Liver (tissue), 9 donors: ENCODE results near the gene LRCH3. TPM values are rescaled to one million over a fixed set of nuclear protein-coding genes. Genes with fewer than 3 reads are reported as not detected.

Experiments used
- DNase-seq: peaks from one replicate; pipeline ENCODE4 v3.0.0-alpha.2; 2017; ENCODE audit warnings: low spot score
- H3K27ac ChIP-seq, 2 donors: one replicate each; pipeline ENCODE4 v1.7.0; 2013; ENCODE audit warnings: inconsistent platforms in 2 of 2, low read length in 2 of 2, control low read depth in 1 of 2, low read depth in 1 of 2, mild to moderate bottlenecking in 1 of 2
- H3K27me3 ChIP-seq, 4 donors: one replicate each; pipeline versions ENCODE4 v1.6.1 to v1.7.0; 2013; ENCODE audit warnings: low read length in 3 of 4, inconsistent platforms in 1 of 4, mild to moderate bottlenecking in 1 of 4, moderate library complexity in 1 of 4; ENCODE audit not compliant: control insufficient read depth in 4 of 4, insufficient read depth in 4 of 4
- H3K36me3 ChIP-seq, 4 donors: one replicate each; pipeline versions ENCODE4 v1.6.1 to v1.7.0; 2013; ENCODE audit warnings: low read length in 3 of 4, mild to moderate bottlenecking in 3 of 4, low read depth in 1 of 4, moderate library complexity in 1 of 4; ENCODE audit not compliant: control insufficient read depth in 4 of 4, insufficient read depth in 3 of 4
- H3K4me1 ChIP-seq, 4 donors: one replicate each; pipeline versions ENCODE4 v1.6.1 to v1.7.0; 2013; ENCODE audit warnings: low read length in 3 of 4, mild to moderate bottlenecking in 3 of 4, moderate library complexity in 1 of 4; ENCODE audit not compliant: control insufficient read depth in 4 of 4, insufficient read depth in 4 of 4
- H3K4me3 ChIP-seq, 3 donors: one replicate each; pipeline versions ENCODE4 v1.6.1 to v1.7.0; 2013; ENCODE audit warnings: low read length in 3 of 3, control low read depth in 1 of 3, low read depth in 1 of 3, mild to moderate bottlenecking in 1 of 3
- H3K9ac ChIP-seq, 2 donors: one replicate each; pipeline ENCODE4 v1.7.0; 2013; ENCODE audit warnings: low read length in 2 of 2, mild to moderate bottlenecking in 2 of 2, moderate library complexity in 2 of 2, control low read depth in 1 of 2, low read depth in 1 of 2
- H3K9me3 ChIP-seq, 4 donors: one replicate each; pipeline versions ENCODE4 v1.6.1 to v1.7.0; 2013; ENCODE audit warnings: low read length in 3 of 4; ENCODE audit not compliant: control insufficient read depth in 4 of 4
- CTCF ChIP-seq: fragments of 150-350 bp; IDR thresholded peaks from 2 replicates; pipeline ENCODE4 v1.5.1; 2017; ENCODE audit warnings: improper control_type of control experiment, low read depth, low read length; ENCODE audit not compliant: missing input control
- EGR1 ChIP-seq, 2 donors: IDR thresholded peaks; 2 replicates each; pipeline ENCODE4 v1.6.1; 2016 to 2018; ENCODE audit warnings: antibody characterized with exemption in 2 of 2, low read depth in 2 of 2
- FOXA1 ChIP-seq: IDR thresholded peaks from 2 replicates; pipeline ENCODE4 v1.6.1; 2016; ENCODE audit warnings: antibody characterized with exemption
- FOXA2 ChIP-seq: IDR thresholded peaks from 2 replicates; pipeline ENCODE4 v1.6.1; 2016; ENCODE audit warnings: antibody characterized with exemption
- GABPA ChIP-seq, 2 donors: IDR thresholded peaks in 1 of 2; conservative IDR thresholded peaks in 1 of 2; 2 replicates each; pipeline ENCODE4 v1.6.1; 2016; ENCODE audit warnings: antibody characterized with exemption in 2 of 2, mild to moderate bottlenecking in 1 of 2, moderate library complexity in 1 of 2
- HNF4A ChIP-seq, 2 donors: conservative IDR thresholded peaks; 2 replicates each; pipeline ENCODE4 v1.6.1; 2016; ENCODE audit warnings: antibody characterized with exemption in 2 of 2, mild to moderate bottlenecking in 2 of 2
- HNF4G ChIP-seq: IDR thresholded peaks from 2 replicates; pipeline ENCODE4 v1.6.1; 2016; ENCODE audit warnings: antibody characterized with exemption
- JUND ChIP-seq, 2 donors: IDR thresholded peaks; 2 replicates each; pipeline ENCODE4 v1.6.1; 2016; ENCODE audit warnings: antibody characterized with exemption in 2 of 2
- MAX ChIP-seq: IDR thresholded peaks from 2 replicates; pipeline ENCODE4 v1.6.1; 2016; ENCODE audit warnings: antibody characterized with exemption
- NR2F2 ChIP-seq: IDR thresholded peaks from 2 replicates; pipeline ENCODE4 v1.6.1; 2016; ENCODE audit warnings: antibody characterized with exemption
- RAD21 ChIP-seq, 2 donors: IDR thresholded peaks; 2 replicates each; pipeline ENCODE4 v1.6.1; 2016; ENCODE audit warnings: antibody characterized with exemption in 2 of 2, mild to moderate bottlenecking in 2 of 2
- RXRA ChIP-seq, 2 donors: IDR thresholded peaks; 2 replicates each; pipeline ENCODE4 v1.6.1; 2017 to 2018; ENCODE audit warnings: antibody characterized with exemption in 2 of 2, mild to moderate bottlenecking in 1 of 2
- SP1 ChIP-seq: IDR thresholded peaks from 2 replicates; pipeline ENCODE4 v1.6.1; 2018; ENCODE audit warnings: antibody characterized with exemption, mild to moderate bottlenecking
- TAF1 ChIP-seq: conservative IDR thresholded peaks from 2 replicates; pipeline ENCODE4 v1.6.1; 2016; ENCODE audit warnings: antibody characterized with exemption, mild to moderate bottlenecking
- YY1 ChIP-seq: IDR thresholded peaks from 2 replicates; pipeline ENCODE4 v1.6.1; 2016; ENCODE audit warnings: antibody characterized with exemption, mild to moderate bottlenecking
- WGBS: extraction: QIAGEN DNeasy Blood & Tissue Kit; methylation state at CpG from one replicate; pipeline ENCODE4 v1.1.7; 2013; 5-methylcytosine and 5-hydroxymethylcytosine counted together
- polyA plus RNA-seq, 2 donors: library from polyadenylated mRNA; stranded (reverse) in 1 of 2; unstranded in 1 of 2; fragments of 200-250 nt in 1 of 2; fragments of >200 nt in 1 of 2; fragmentation: Nextera tagmentation in 1 of 2; extraction: Ambion mirVana in 1 of 2; gene quantifications; one replicate each; pipeline versions ENCODE4 v1.2.1 to v1.2.3, GENCODE V29; 2013 to 2015
- total RNA-seq, 2 donors: library from RNA; depleted of rRNA; stranded (reverse); fragments of >200 nt; gene quantifications; one replicate each; pipeline ENCODE4 v1.2.3, GENCODE V29; 2014
- TF ChIP-seq, protein P1 (sequence below): IDR thresholded peaks from 2 replicates; pipeline ENCODE4 v1.6.1; 2016; ENCODE audit warnings: antibody characterized with exemption
- TF ChIP-seq, protein P2 (sequence below): IDR thresholded peaks from 2 replicates; pipeline ENCODE4 v1.6.1; 2016; ENCODE audit warnings: antibody characterized with exemption, mild to moderate bottlenecking
- TF ChIP-seq, protein P3 (sequence below): IDR thresholded peaks from 2 replicates; pipeline ENCODE4 v1.6.1; 2016; ENCODE audit warnings: antibody characterized with exemption
- donor health status: healthy.
- donor health status: healthy.
- donor health status: healthy.
- donor health status: healthy.
- donor health status: healthy.

LRCH3 gene
- total and polyA plus RNA-seq, 4 donors = 6.2 to 67.2 (median 19.7) TPM

DNA sequence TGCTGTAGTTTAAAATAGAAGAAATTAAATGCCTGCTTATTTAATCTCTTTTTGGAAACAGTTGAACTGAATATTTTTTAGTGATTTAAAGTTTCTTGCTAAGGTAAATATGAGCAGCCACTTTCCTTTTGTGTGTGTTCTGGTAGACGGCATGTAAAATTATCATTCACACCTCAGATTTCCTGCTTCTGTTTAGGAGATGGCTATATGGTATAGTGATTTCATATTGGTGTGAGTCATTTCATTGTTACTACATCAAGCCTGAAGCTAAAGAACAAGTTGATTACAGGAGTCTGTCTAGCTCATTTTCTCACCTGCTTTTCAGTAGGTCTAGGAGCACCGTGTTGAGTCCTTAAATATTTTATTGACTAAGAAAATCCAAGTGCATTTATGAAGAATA, 2.2 kb downstream of the LRCH3 start:
- DNase-seq = no peak
- Histone ChIP-seq H3K27ac (no peak overlapping the region), H3K27me3 (no peaks in the 10 kb centered on the region), H3K9ac (no peak overlapping the region), H3K36me3 (no peaks in the 10 kb centered on the region), H3K4me1 (peaks cover 3 to 22% (median 7%) of the 10 kb centered on the region in 4 donors), H3K9me3 (no peaks in the 10 kb centered on the region), H3K4me3 (no peak overlapping the region)
- 48% methylated on average over 2 of the region's 2 CpGs for WGBS
- no peak for TF ChIP-seq RAD21 (IDR thresholded peaks at IDR 0.05)
- no peak for TF ChIP-seq TAF1
- no peak for TF ChIP-seq JUND (IDR thresholded peaks at IDR 0.05)
- TF ChIP-seq HNF4G = no peak
- TF ChIP-seq MAX = no peak
- TF ChIP-seq, protein P1, sequence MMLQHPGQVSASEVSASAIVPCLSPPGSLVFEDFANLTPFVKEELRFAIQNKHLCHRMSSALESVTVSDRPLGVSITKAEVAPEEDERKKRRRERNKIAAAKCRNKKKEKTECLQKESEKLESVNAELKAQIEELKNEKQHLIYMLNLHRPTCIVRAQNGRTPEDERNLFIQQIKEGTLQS = no peak
- no peak for TF ChIP-seq HNF4A (conservative IDR thresholded peaks at IDR 0.05)
- TF ChIP-seq EGR1 (IDR thresholded peaks at IDR 0.05; ENCODE audit: low read depth in 2 of 2) = no peak
- TF ChIP-seq, protein P2, sequence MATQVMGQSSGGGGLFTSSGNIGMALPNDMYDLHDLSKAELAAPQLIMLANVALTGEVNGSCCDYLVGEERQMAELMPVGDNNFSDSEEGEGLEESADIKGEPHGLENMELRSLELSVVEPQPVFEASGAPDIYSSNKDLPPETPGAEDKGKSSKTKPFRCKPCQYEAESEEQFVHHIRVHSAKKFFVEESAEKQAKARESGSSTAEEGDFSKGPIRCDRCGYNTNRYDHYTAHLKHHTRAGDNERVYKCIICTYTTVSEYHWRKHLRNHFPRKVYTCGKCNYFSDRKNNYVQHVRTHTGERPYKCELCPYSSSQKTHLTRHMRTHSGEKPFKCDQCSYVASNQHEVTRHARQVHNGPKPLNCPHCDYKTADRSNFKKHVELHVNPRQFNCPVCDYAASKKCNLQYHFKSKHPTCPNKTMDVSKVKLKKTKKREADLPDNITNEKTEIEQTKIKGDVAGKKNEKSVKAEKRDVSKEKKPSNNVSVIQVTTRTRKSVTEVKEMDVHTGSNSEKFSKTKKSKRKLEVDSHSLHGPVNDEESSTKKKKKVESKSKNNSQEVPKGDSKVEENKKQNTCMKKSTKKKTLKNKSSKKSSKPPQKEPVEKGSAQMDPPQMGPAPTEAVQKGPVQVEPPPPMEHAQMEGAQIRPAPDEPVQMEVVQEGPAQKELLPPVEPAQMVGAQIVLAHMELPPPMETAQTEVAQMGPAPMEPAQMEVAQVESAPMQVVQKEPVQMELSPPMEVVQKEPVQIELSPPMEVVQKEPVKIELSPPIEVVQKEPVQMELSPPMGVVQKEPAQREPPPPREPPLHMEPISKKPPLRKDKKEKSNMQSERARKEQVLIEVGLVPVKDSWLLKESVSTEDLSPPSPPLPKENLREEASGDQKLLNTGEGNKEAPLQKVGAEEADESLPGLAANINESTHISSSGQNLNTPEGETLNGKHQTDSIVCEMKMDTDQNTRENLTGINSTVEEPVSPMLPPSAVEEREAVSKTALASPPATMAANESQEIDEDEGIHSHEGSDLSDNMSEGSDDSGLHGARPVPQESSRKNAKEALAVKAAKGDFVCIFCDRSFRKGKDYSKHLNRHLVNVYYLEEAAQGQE = no peak
- no peak for TF ChIP-seq FOXA1
- TF ChIP-seq YY1 = no peak
- no peak for TF ChIP-seq RXRA (IDR thresholded peaks at IDR 0.05)
- no peak for TF ChIP-seq SP1
- no peak for TF ChIP-seq NR2F2
- TF ChIP-seq, protein P3, sequence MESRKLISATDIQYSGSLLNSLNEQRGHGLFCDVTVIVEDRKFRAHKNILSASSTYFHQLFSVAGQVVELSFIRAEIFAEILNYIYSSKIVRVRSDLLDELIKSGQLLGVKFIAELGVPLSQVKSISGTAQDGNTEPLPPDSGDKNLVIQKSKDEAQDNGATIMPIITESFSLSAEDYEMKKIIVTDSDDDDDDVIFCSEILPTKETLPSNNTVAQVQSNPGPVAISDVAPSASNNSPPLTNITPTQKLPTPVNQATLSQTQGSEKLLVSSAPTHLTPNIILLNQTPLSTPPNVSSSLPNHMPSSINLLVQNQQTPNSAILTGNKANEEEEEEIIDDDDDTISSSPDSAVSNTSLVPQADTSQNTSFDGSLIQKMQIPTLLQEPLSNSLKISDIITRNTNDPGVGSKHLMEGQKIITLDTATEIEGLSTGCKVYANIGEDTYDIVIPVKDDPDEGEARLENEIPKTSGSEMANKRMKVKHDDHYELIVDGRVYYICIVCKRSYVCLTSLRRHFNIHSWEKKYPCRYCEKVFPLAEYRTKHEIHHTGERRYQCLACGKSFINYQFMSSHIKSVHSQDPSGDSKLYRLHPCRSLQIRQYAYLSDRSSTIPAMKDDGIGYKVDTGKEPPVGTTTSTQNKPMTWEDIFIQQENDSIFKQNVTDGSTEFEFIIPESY = no peak

- Histone ChIP-seq H3K27me3 (no peaks in the 10 kb centered on the region), H3K4me1 (peaks cover 3 to 22% (median 7%) of the 10 kb centered on the region in 4 donors), H3K9me3 (no peaks in the 10 kb centered on the region), H3K4me3 (no peak overlapping the region), H3K27ac (no peak overlapping the region), H3K9ac (no peak overlapping the region), H3K36me3 (no peaks in the 10 kb centered on the region)
- WGBS = 99% methylated on average over 1 of the region's 1 CpG
- TF ChIP-seq CTCF (no peak), NR2F2 (no peak), FOXA1 (no peak), GABPA (IDR thresholded peaks at IDR 0.05 in 1 of 2, conservative IDR thresholded peaks at IDR 0.05 in 1 of 2) (no peak), RXRA (IDR thresholded peaks at IDR 0.05) (no peak), RAD21 (IDR thresholded peaks at IDR 0.05) (no peak), MAX (no peak), EGR1 (IDR thresholded peaks at IDR 0.05; ENCODE audit: low read depth in 2 of 2) (no peak), FOXA2 (no peak), YY1 (no peak), SP1 (no peak), TAF1 (no peak)
- TF ChIP-seq, protein P2 = no peak
- TF ChIP-seq, protein P1 = no peak
- no peak for DNase-seq
Observed at GRCh38 chr3:197794115-197794514, 3.1 kb downstream of the LRCH3 start.
